Gastroesophageal sphincter (tissue), 3 donors: ENCODE measurements around the gene ARID1A.

ENCODE experiments used
- CTCF ChIP-seq, 4 experiments: fragments of 200-600 bp in 2 of 4; fragments of 450-650 bp in 2 of 4; sonication (generic) in 1 of 4; IDR thresholded peaks; one replicate each; pipeline ENCODE4 v1.5.1; 2017 to 2019; ENCODE audit warnings: antibody characterized with exemption in 4 of 4, mild to moderate bottlenecking in 2 of 4, moderate library complexity in 2 of 4
- EP300 ChIP-seq: sonication (generic); formaldehyde crosslinking; IDR thresholded peaks from one replicate; pipeline ENCODE4 v1.6.1; 2017; ENCODE audit warnings: antibody characterized with exemption, mild to moderate bottlenecking
- POLR2A ChIP-seq, 2 donors: fragments of 450-650 bp; IDR thresholded peaks; one replicate each; pipeline ENCODE4 v1.6.1; 2017; ENCODE audit warnings: antibody characterized with exemption in 2 of 2, mild to moderate bottlenecking in 2 of 2, moderate library complexity in 1 of 2
- POLR2AphosphoS5 ChIP-seq: sonication (generic); formaldehyde crosslinking; IDR thresholded peaks from one replicate; pipeline ENCODE4 v1.6.1; 2017; ENCODE audit warnings: antibody characterized with exemption

GRCh38 chr1:26696654-26697430 is 1.0 kb downstream of the ARID1A start:
- TF ChIP-seq CTCF (IDR thresholded peaks at IDR 0.05) (peak in 1 of 4 experiments; percentile 23), POLR2A (IDR thresholded peaks at IDR 0.05) (peak in 1 of 2 donors; percentile 10), POLR2AphosphoS5 (peak; percentile 9), EP300 (no peak)
